Measurements from ENCODE around the gene GTF3C1.
A peak's percentile ranks its signal among the peaks of the same experiment; 100 is the strongest.
"Not testable (repeated sequence)": the region's sequence is repeated elsewhere in the genome, so short reads cannot be mapped to it uniquely, and the experiment has no call there.

Gene GTF3C1

DNA sequence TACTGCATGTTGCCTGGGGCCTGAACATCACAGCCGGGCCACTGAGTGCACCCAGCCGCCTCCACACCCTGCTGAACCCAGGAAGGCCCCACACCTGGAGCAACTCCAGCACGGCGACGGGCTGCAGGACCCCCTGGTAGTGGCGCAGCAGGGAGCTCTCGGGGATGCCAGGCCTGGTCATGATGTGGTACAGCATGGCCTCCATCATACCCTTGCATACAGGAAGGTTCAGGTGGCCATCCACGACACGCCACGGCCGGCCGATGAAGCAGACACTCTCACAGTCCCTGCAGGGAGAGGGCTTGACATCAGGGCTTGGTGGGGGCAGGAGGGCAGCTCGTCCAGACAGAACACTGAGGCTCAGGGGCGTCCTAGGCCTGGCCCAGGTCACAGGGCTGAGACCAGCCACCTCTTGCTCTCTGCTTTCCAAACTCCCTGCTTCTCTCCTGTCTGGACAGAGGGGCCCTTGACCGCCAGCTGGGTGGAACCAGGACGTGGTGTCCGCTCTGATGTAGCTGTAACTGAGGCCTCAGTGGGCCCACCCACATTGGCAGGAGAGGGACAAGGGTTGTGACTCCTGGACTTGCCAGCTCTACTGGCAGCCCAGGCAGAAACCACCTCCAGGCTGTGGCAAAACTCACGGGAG lies 87.4 kb downstream of the GTF3C1 start:
- no peak for DNase-seq

- no peak for DNase-seq
These were observed 88.1 kb downstream of the GTF3C1 start for GRCh38 chr16:27461483-27462171.

GRCh38 chr16:27460663-27461482 lies 88.8 kb downstream of the GTF3C1 start:
- no peak for DNase-seq

DNA sequence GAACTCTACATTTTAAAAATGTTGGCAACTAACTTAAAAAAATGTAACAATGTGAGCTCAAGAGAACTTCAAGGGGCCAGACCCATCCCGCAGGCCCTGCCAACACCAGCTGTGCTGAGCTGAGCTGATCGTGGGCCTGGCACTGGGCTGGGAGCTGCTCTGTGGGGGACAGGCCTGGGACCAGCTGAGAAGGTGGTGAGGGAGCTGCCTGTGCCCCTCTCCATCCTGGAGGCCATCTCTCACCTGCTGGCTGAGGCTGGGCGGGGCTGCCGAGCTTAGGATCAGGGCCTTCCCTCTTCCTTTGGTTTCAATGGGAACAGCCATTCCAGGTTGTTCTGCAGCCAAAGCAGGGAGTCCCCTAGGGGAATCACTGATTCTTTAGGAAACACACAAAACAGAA lies 89.5 kb downstream of the GTF3C1 start:
- no peak for DNase-seq

- DNase-seq: no peak
These were observed 90.6 kb downstream of the GTF3C1 start for GRCh38 chr16:27458987-27459688.

- no peak for DNase-seq
These were observed 91.5 kb downstream of the GTF3C1 start for GRCh38 chr16:27458258-27458657.

DNA sequence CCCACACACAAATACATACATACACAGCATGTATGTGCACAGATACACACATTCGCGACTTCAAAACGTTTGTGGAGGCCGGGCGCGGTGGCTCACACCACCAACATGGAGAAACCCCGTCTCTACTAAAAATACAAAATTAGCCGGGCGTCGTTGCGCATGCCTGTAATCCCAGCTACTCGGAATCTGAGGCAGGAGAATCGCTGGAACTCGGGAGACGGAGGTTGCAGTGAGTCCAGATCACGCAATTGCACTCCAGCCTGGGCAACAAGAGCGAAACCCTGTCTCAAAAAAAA lies 92.2 kb downstream of the GTF3C1 start:
- DNase-seq: not testable (repeated sequence)

- DNase-seq: no peak
These were observed 94.0 kb downstream of the GTF3C1 start for GRCh38 chr16:27455700-27456099.

- DNase-seq: no peak
These were observed 96.3 kb downstream of the GTF3C1 start for GRCh38 chr16:27453494-27453825.

GRCh38 chr16:27452569-27453493 lies 96.9 kb downstream of the GTF3C1 start:
- no peak for DNase-seq

DNA sequence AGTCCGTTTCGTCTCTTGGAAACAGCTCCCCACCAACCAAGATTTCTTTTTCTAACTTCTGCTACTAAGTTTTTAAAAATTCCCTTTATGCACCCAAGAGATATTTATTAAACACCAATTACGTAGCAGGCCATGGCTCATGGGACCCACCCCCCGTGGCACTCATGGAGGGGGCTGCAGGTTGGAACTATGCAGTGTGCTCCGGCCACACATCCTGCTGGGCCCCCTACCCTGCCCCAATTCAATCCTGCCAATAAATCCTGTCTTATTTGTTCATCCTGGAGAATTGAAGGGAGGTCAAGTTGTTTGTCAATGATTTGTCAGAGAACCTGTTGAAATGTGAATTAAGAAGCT lies 99.5 kb downstream of the GTF3C1 start:
- DNase-seq: no peak

DNA sequence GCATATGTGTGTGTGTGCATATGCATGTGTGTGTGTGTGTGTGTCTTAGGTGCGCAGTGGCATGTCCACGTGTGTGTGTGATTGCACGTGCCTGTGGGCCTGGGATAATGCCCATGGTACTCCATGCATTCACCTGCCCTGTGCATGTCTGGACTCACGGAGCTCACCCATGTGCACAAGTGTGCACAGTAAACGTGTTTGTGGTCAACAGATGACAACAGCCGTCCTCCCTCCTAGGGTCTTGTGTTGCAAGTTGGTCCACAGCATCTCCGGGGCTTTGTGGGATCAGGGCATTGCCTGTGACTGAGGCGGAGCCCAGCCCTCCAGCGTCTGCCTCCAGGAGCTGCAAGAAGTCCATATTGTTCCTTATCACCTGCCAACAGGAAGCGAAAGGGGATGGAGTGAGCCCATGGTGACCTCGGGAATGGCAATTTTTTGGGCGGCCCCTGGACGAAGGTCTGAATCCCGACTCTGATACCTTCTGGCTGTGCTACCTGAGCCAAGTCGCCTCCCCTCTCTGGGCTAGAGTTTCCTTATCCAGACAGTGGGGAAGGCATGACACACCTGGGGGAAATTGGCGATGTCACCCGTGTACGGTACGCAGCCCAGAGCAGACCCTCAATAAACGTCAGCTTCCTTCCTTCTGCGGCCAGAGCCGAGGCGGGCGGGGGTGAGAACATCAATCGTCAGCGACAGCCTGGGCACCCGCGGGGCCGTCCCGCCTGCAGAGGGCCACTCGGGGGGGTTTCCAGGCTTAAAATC lies 100.1 kb downstream of the GTF3C1 start:
- peak; percentile 24 to 54 (median 38) for DNase-seq

GRCh38 chr16:27448532-27449433 lies 100.9 kb downstream of the GTF3C1 start:
- no peak for DNase-seq

GRCh38 chr16:27447301-27447700 lies 102.4 kb downstream of the GTF3C1 start:
- no peak for DNase-seq

DNA sequence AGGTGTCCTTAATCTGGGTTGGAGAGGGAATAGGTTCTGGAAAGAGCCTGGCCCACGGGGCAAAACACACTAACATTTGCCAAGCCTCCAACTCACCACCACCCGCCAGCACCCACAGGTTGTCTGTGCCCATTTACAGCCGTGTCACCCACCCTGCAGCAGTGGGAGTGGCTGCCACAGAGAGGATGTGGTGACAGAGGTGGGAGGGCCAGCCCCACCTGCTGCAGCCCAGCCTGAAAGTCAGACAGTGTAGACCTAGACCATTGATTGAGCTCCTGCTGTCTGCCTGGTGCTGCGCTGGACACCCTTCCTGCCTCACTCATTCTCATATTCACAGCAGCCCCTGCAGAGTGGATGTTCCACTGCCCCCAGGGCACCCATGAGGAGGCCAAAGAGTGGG lies 103.0 kb downstream of the GTF3C1 start:
- DNase-seq: peak in 3 of 4 experiments; percentile 24 to 74 (median 72)

DNA sequence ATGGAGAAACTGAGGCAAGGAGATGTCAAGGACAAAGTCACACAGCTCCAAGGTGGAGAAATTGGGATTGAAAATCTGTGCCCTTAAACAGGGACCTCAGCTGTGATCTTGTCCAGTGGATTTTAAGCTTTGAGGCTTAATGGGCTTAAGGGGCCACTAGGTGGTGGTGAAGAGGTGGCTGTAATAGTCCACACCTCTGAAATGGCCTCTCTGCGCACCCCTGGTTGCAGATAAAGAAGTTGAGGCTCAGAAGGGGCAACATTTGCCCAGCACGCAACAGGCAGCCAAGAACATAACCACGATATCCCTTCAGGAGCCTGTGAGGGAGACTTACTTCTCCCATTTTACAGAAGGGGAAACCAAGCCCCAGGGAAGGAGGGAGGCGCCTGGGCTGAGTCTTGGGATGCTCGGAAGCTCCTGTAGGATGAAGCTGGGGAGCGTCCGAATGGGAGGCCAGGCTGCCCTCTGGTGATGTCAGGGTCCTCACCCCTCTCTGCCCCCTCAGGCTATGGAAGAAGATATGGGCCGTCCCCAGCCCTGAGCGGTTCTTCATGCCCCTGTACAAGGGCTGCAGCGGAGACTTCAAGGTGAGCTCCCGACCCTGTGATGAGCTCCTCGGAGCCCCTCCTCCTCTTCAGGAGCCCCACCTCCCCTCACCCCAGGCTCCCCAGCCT lies 104.1 kb downstream of the GTF3C1 start:
- DNase-seq: no peak

DNA sequence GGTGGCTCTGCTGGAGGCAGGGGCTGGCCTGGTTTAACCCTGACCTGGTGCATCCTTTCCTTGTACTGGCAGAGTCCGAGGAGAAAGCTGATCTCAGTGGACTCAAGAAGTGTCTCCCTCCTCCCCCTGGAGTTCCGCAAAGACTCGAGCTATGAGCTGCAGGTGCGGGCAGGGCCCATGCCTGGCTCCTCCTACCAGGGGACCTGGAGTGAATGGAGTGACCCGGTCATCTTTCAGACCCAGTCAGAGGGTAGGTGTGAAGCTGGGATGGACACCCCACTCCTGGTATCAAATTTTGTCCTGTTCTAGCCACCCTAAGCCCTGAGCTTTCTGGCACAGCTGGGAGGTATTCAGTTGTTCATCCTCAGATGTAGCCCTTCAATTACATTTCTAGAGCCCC lies 105.2 kb downstream of the GTF3C1 start:
- DNase-seq: no peak

DNA sequence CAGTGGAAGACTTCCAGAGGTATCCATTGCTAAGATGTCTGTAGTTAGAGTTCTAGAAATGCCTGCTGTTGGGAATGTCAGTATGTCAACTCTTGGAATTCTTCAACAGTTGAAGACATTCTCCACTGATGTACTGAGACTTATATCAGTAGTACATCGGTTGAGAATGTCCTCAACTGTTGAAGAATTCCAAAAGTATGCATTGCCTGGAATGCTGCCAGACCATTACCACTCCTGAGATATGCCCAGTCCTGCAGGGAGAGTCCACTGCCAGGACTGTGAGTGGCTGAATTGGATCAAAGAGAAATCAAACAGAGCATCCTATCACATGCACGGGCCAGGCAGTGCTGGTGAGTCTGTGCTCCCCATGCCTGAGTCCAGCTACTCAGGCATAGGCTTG lies 105.7 kb downstream of the GTF3C1 start:
- no peak for DNase-seq

- no peak for DNase-seq
These were observed 107.7 kb downstream of the GTF3C1 start for GRCh38 chr16:27441998-27442397.

DNA sequence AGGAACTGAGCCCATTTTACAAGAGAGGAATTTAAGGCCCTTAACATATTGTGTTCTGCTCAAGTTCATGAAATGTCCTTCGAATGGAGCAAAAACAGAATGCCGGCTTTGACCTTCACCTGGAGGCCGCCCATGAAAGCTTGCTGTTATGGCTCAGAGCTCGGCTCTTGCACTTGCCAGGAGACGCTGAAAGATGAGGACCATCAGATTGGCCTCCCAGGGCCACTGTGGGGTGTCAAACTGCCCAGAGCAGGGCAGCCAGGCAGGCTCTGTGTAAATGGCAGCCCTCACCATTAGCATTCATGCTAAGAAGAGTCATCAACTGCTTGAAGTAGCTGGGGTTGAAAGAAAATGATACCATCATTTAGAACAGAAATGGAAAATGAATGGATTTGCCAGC lies 108.4 kb downstream of the GTF3C1 start:
- no peak for DNase-seq
